ENCODE measurements around the gene FA2H.
"Not testable (repeated sequence)": the region's sequence is repeated elsewhere in the genome, so short reads cannot be mapped to it uniquely, and the experiment has no call there.

FA2H gene, protein sequence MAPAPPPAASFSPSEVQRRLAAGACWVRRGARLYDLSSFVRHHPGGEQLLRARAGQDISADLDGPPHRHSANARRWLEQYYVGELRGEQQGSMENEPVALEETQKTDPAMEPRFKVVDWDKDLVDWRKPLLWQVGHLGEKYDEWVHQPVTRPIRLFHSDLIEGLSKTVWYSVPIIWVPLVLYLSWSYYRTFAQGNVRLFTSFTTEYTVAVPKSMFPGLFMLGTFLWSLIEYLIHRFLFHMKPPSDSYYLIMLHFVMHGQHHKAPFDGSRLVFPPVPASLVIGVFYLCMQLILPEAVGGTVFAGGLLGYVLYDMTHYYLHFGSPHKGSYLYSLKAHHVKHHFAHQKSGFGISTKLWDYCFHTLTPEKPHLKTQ

DNA sequence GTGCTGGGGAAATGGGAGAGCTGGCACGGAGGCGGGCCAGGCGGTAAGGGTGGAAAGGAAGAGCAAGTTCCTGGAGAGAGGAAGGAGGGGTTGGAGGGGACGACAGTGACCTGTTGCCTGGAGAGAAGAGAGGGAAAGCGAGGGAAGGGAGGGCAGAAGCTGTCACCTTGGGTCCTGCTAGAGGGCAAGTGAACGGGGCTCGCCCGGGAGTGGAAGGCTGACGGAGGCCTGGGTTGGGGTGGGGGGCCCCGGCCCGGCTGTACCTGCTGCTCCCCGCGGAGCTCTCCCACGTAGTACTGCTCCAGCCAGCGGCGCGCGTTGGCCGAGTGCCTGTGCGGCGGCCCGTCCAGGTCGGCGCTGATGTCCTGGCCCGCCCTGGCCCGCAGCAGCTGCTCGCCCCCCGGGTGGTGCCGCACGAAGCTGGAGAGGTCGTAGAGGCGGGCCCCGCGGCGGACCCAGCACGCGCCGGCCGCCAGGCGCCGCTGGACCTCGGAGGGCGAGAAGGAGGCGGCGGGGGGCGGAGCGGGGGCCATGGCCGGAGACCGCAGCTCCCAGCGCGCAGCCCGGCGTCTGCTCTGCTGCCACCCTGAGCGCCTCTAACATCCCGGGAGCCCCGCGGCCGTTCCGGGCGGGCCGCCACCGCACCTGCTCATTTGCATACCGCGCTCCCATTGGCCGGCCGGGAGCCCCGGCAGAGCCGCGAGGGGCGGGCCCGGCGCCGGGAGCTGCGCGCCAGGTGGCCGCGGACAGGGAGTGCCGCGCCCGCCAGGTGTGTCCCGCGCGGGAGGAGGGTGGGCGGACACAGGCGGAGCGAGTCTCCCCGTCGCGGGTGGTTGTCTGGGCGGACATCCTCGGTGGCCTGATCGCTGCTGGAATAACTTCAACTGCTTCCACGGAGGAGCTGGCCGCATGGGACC lies at the start of gene FA2H:
FA2H (minus strand) TSS at position 598 of the 917 bp plus-strand sequence; CDS start at position 533, 65 bp downstream.
- DNase-seq (ENCODE audit: low read depth in 2 of 2) = peak; percentile 42 to 57

DNA sequence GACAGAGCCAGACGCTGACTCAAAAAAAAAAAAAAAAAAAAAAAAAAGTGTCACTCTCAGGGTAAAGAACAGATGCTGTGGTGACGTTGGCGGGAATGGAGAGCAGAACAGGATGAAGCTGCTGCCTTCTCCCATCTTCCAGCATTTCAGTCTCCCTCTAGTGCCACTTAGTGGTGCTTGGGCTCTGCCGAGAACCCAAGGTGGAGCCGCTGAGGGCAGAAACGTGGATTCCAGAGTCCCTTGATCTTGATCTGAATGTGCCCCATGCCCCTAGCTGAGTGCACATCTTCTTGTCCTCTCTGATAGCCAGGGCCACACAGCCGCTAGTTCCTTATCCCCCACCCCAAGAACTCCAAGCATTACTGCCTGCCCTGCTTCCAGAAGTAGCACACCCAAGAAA lies 43.2 kb upstream of the FA2H start:
- DNase-seq (ENCODE audit: low read depth in 2 of 2) = no peak

DNA sequence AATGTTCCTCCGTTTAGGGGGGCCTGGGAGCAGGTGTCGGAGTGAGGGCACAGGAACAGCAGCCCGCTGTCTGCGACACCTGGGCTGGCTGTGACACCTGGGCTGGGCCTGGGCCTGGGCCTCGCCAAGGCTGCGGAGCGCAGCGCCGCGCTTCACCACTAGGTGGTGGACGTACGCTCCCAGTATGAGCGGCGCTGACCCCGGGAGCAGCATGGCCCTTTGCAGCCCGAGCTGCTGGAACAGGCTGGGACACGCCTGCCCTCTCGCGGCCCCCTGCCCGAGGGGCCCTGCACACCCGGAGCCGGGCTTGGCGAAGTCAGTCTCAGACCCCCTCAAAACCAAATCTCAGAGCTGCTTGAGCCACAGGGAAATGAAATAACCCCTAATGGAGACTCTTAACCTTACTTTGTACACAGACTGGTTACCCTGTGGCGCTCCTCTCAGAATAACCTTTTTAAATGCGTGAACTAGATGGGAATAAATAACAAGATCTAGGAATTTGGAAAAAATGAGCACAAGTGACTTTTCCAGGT lies 38.6 kb upstream of the FA2H start:
- peak; percentile 61 for DNase-seq (ENCODE audit: low read depth in 2 of 2)

DNA sequence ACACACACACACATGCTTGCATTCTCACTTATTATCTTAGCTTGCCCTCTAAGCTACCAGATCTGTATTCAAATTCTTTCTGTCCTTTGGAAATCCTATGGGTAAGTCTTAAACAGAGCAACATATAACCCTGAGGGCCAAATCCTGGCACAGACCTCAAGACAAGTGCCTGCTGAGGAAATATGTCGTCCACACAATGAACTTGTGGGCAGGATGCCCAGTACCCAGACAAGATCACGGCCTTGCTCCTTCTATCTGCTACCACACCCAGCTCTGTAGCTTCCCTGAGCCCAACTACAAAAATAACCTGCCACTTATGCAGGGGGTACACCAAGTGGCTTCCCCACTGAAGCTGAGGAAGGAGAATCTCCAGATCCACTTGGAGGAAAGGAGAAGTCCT lies 37.3 kb upstream of the FA2H start:
- DNase-seq (ENCODE audit: low read depth in 2 of 2) = no peak

DNA sequence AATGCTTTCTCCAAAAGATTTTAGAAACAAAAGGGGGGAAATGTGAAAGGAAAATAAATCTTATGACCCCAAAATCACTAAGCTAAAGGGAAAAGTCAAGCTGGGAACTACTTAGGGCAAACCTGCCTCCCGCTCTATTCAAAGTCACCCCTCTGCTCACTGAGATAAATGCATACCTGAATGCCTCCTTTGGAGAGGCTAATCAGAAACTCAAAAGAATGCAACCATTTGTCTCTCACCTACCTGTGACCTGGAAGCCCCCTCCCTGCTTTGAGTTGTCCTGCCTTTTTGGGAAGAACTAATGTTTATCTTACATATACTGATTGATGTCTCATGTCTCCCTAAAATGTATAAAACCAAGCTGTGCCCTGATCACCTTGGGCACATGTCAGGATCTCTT lies 36.6 kb upstream of the FA2H start:
- DNase-seq (ENCODE audit: low read depth in 2 of 2) = not testable (repeated sequence)

DNA sequence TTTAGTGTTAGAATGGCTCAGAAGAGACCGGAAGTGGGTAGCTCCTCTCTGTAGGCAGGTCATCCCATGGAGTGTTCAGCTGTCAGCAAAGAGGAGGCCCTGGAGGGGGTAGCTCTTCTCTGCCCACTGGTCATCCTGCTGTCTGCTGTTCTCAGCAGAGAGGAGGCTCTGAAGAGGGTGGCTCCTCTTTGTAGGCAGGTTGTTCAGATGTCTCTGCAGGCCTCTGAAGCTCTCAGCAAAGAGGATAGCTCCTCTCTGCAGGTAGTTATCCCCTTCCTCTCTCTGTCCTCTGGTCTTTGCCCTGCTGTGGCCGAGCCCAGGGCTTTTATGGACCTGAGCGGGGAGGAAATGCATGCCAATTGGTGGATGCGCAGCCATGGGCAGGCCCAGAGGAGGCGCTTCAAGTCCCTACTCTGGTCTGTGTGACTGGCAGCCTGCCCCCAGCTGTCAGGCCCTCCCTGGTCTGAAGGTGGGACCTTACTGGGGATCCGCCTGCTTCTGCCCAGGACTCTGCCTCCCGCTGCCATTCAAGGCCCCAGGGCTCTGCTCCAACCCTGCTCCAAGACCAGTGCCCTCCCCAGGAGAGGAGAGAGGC lies 32.5 kb upstream of the FA2H start:
- DNase-seq (ENCODE audit: low read depth in 2 of 2) = no peak

DNA sequence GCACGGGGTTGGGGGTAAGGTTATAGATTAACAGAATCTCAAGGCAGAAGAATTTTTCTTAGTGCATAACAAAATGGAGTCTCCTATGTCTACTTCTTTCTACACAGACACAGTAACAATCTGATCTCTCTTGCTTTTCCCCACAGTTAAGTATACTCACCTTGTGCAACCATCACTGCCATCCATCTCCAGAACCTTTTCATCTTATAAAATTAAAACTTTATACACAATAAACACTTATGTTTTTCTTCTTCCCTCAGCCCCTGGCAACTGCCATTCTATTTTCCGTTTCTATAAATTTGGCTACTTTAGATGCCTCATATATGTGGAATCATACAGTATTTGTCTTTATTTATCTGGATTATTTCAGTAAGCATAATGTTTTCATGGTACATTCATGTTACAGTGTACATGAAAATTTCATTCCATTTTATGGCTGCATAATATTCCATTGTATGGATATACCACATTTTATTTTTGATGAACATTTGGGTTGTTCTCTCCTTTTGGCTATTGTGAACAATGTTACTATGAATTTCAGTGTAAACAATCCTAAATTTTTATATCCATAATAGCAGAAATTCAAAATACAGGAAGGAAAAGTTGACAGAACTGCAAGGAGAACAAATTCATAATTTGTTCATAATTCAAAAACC lies 25.7 kb upstream of the FA2H start:
- no peak for DNase-seq (ENCODE audit: low read depth in 2 of 2)

DNA sequence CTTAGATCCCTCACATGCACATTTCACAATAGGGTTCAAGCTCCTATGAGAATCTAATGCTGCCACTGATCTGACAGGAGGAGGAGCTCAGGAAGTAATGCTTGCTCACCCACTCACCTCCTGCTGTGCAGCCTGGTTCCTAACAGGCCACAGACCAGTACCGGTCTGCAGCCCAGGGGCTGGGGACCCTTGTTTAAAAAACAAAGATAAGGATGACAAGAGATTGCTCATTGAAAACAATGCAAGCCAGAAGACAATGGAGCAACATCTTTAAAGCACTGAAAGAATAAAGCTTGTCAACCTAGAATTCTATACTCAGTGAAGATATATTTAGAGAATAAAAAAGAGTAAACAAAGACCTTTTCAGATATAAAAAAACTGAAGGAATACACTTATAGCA lies 22.8 kb upstream of the FA2H start:
- DNase-seq (ENCODE audit: low read depth in 2 of 2) = no peak

DNA sequence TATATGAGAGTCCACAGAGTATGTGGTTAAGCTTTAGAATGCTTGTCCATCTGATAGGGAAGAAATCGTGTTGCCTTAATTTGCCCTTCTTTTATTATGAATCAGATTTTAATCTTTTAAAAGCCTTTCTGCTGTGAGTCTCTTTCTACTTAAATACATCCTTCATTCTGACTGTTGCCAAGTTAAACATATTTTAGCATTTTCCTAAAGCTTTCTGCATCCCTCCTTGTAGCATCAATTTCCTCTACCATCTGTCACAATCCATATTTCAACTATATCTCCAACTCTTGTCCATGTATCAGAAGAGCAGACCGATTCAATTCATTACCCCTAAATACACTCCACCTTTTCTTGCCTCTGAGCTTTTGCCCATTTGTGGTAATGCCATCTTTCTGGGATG lies 20.5 kb upstream of the FA2H start:
- no peak for DNase-seq (ENCODE audit: low read depth in 2 of 2)

DNA sequence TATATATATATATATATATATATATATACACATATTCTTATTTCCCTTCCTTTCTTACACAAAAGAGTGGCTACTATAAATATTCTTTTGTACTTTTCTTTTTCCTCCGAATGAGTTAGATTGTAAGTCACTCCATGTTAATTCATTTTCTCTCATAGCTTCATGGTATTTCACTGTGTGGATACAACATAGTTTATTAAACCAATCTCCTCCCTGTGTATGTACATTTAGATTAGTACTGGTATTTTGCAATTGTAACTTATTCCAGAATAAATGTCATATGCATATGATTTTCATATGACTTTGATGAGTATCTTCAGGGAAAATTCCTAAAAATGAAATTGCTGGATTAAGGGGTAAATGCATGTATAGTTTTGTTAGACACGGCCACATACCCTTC lies 20.0 kb upstream of the FA2H start:
- DNase-seq (ENCODE audit: low read depth in 2 of 2) = no peak

DNA sequence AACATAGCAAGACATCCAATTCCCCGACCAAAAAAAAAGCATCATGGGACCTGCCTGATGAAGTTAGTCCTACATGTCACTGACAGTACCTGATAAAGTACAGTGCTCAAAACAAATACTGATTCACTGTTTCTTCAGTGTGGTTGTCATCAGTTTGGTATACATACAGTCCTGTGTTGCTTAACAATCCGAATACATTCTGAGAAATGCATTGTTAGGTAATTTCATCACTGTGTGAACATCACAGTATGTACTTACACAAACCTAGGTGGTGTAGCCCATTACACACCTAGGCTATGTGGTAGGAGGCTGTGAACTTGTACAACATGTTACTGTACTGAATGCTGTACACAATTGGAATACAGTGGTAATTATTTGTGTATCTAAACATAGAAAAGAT lies 19.0 kb upstream of the FA2H start:
- DNase-seq (ENCODE audit: low read depth in 2 of 2) = no peak

DNA sequence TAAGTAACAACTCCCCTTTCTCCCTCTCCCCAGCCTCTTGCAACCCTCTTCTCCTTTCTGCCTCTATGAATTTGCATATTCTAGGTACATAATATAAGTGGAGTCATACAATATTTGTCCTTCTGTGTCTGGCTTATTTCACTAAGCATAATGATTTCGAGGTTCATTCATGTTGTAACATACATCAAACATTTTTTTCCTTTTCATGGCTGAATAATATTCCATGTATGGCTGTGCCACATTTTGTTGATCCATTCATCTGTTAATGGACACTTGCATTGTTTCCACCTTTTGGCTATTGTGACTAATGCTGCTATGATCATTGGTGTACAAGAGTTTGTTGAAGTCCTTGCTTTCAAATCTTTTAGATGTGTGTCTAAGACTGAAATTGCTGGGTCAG lies 17.6 kb upstream of the FA2H start:
- DNase-seq (ENCODE audit: low read depth in 2 of 2) = no peak

DNA sequence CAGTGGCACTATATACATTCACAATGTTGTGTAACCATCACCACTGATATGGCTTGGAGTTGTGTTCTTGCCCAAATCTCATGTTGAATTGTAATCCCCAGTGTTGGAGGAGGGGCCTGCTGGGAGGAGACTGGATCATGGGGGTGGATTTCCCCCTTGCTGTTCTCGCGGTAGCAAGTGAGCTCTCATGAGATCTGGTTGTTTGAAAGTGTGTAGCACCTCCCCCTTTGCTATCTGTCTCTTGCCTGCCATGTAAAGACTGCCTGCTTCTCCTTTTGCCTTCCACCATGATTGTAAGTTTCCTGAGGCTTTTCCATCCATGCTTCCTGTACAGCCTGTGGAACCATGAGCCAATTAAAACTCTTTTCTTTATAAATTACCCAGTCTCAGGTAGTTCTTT lies 17.1 kb upstream of the FA2H start:
- DNase-seq (ENCODE audit: low read depth in 2 of 2) = not testable (repeated sequence)

DNA sequence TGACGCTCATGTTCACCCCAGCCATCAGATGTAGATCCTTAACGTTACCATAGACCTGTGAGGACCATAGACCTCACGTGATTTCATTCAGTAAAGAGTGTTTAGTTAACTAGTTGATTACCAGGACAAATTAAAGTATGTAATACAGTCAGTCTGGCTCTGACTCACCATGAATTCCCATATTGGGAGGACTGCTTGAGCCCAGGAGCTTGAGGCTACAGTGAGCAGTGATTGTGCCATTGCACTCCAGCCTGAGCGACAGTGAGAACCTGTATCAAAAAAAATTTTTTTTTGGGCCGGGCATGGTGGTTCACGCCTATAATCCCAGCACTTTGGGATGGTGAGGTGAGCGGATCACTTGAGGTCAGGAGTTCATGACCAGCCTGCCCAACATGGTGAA lies 13.5 kb upstream of the FA2H start:
- DNase-seq (ENCODE audit: low read depth in 2 of 2) = no peak

DNA sequence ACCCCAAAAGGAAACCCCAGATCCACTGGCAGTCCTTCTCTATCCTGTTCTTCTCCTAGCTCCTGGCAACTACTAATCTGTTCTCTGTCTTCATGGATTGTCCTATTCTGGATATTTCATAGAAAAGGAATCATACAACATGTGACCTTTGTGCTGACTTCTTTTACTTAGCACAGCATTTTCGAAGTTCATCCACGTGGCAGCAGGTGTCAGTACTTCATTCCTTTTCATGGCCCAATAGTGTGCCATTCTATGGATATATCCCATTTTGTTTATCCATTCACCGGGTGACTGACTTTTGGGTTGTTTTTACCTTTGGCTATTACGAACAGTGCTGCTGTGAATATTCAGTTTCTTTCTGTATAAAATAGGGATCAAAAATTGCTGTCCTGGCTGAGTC lies 10.4 kb upstream of the FA2H start:
- DNase-seq (ENCODE audit: low read depth in 2 of 2) = no peak

DNA sequence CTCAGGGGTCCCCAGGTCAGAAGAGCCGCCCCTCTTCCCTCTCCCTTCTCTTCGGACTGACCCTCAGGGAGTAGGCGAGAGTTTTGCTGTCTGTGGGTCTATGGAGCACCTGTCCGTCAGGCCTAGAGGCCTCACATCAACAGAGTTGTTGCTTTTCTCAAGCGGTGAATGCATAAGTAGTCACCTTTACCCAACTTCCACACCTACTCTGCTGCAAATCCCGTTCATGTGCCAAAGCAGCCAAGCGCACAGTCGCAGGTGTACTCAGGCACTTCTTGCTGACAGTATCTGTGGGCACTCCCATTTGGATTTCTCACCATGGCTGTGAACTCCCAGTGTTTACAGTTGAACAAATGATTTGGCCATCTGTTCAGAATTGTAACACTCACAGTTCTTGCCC lies 4.0 kb upstream of the FA2H start:
- DNase-seq (ENCODE audit: low read depth in 2 of 2) = no peak

DNA sequence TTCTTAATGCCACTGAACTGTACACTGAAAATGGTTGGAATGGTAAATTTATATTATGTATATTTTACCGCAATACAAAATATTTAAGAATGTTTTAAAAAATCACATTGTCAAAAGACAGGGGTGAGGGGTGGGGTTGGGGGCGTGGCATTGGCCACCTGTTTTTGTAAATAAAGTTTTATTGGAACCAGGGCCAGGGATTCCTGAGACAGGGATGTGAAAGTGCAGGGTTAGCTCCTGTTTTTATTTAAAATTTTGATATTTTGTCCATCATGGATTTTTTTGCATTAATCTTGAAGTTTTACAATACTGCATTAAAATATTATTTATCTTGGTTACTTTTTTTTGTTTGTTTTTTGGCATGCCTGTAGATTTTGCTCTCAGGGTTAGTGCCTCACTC lies 2.3 kb upstream of the FA2H start:
- DNase-seq (ENCODE audit: low read depth in 2 of 2) = no peak

DNA sequence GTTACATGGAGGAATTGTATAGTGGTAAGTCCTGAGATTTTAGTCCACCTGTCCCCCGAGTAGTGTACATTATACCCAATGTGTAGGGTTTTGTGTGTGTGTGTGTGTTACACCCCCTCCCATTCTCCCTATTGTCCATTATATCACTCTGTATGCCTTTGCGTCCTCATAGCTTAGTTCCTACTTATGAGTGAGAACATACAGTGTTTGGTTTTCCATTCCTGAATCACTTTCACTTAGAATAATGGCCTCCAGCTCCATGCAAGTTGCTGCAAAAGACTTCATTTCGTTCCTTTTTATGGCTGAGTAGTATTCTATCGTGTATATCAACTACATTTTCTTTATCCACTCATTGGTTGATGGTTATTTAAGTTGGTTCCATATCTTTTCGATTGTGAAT lies 635 bp upstream of the FA2H start:
- DNase-seq (ENCODE audit: low read depth in 2 of 2) = no peak

DNA sequence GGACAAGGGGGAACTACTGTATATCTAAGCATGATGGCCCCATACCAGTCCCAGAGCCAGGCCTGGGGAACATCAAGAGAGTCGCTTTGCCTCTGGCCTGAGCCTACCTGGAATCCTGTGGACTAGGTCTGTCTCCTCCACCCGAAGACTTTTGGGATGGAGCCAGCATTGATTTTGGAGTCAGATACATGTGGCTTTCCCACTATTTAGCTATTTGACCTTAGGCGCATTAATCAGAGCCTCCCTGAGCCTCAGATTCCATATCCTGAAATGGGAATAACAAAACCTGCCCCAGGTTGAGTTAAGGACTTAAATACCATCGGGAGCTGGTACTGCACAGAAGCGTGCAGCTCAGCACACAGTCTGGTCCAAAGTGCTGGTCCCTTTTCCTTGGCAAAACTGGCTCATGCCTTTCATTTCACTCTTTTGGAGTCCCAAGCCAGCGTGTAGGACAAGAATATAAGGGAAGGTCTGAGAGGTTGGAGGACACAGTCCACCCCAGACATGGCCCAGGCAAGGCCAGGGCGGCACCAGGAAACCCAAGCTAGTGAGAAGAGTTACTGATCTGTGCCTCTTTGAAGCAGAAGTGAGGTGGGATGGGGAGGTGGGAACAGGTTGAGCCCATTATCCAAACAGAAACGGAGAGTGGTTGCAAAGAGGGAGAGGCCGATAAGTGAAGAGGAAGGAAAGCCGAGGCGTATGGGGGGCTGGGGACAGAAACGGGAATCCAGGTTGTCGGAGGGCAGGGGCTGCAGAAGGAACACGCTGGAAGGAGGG lies 986 bp downstream of the FA2H start:
- DNase-seq (ENCODE audit: low read depth in 2 of 2) = no peak

DNA sequence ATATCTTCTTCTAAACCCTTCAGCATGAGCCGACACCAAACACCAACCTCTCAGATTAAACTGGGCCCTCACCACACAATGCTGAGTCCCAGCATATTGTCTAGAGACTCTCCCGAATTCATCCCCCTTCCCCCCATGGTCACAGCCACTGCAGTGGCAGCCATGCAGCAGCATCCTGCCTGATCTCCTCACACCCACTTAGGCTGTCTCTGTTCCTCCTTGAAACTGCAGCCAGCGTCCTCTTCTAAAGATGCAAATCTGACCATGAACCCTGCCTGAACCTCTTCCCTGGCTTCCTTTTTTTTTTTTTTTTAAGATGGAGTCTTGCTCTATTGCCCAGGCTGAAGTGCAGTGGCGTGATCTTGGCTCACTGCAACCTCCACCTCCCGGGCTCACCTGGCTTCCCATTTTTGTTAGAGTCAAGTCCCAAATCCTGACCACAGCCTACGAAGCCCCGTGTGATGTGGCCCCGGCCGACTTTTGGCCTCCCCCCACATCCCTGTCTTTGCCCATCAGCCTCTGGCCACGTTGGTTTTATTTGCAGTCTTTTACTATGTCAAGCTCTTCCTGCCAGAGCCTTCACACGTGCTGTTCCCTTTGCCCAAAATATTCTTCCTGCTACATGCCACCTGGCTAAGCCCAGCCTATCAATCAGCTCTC lies 2.8 kb downstream of the FA2H start:
- DNase-seq (ENCODE audit: low read depth in 2 of 2) = no peak
